Caki2 (cell line): Measurements from ENCODE around the gene PIK3C2G. TPM values are rescaled to one million over a fixed set of nuclear protein-coding genes. Genes with fewer than 3 reads are reported as not detected.

Source experiments
- DNase-seq: peaks from one replicate; pipeline ENCODE4 v3.0.0-alpha.2; 2015; ENCODE audit warnings: low read depth
- in situ Hi-C: cut with HindIII; loops from 2 replicates; pipeline ENCODE4 v1.10.0; 2016; ENCODE audit warnings: low sequenced_read_pairs, low pct_unique_long_range_greater_than_20kb, mixed read lengths
- total RNA-seq: library from RNA; depleted of rRNA; stranded (reverse); fragments of >200 nt; shearing (Covaris generic); gene quantifications from 2 replicates; pipeline ENCODE4 v1.2.3, GENCODE V29; 2014; ENCODE audit warnings: low replicate concordance

The PIK3C2G gene
- total RNA-seq, 1 experiment from 2014 or later = not detected

- in situ Hi-C loops = no loop called here
- no peak for DNase-seq
Measured at GRCh38 chr12:18567787-18568186, 306.5 kb downstream of the PIK3C2G start.

DNA sequence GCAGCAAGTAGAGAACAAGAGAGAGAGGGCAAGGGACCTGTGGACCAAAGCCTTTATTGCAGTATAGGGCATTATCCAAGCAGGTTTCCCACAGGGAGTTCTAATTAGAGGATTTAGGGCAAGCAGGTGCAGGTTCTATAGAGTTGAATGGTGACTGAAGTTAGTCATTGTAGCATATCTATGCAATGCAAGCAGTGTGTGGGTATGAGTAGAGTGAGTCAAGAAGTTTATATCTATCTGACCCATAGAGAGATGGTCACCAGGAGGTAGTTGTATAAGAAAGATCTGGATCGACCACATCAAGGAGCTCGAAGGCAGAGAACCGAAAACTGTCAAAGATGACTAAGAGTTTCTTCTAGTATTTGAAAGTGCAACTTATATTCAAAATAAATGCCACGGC, 309.2 kb downstream of the PIK3C2G start:
- in situ Hi-C loops = no loop called here
- no peak for DNase-seq

GRCh38 chr12:18576104-18576626, 314.8 kb downstream of the PIK3C2G start:
- in situ Hi-C loops = no loop called here
- peak; percentile 8 for DNase-seq

DNA sequence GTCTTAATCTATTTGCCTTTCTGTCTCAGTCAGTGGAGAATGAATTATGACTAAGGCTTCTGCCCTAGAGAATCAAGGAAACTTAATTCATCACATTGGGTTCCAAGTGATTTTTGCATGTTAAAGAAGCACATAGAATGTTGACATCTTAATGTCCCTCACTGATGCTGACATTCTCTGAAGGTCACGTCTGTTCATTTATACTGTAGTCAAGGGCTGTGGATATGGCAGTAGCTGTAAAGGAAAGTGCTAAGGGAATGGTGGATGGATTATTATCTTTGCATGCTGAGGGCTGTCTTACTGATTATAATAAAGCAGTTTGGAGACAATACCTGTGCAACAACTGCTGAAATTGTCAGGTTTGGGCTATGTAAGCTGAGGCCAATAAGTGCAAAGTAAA, 315.3 kb downstream of the PIK3C2G start:
- no peak for DNase-seq
- in situ Hi-C loops = no loop called here

- no peak for DNase-seq
- in situ Hi-C loops = no loop called here
Measured at GRCh38 chr12:18578191-18578590, 316.9 kb downstream of the PIK3C2G start.

DNA sequence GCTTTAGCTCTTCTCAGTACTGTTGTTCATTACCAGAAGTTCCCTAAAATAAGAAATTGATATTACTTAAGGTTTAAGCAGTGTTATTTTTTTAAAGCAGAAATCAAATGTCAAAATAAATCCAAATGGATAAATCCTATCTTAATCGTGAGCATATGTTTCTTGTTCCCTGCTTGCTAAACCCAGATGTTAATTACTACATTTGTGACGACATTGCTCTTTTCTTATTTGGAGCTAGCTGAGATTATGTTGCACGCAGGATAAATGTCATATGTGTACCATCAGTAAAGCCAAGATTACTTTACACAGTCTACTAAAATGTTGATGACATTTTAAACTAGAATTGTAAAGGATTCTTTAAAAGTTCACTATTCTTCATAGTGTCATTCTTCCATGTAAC, 319.0 kb downstream of the PIK3C2G start:
- in situ Hi-C loops = no loop called here
- no peak for DNase-seq

DNA sequence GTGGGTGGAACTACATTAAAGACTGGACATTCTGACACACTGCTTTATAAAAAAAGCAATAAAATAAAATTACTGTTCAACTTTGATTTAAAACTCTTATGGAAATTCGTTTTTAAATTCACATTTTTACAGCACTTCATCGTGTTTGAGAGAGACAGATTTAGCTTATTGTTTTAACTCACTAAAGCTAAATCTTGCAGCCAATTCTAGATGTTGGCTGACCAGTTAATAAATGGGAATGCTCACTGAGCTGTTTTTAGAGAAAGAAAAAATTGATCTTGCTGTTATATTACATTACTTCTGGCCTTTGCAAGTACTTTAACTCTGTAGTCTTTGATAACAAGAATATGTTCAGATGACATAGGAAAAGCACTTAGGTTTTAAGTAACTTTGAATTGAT, 319.4 kb downstream of the PIK3C2G start:
- DNase-seq = no peak
- in situ Hi-C loops = no loop called here

DNA sequence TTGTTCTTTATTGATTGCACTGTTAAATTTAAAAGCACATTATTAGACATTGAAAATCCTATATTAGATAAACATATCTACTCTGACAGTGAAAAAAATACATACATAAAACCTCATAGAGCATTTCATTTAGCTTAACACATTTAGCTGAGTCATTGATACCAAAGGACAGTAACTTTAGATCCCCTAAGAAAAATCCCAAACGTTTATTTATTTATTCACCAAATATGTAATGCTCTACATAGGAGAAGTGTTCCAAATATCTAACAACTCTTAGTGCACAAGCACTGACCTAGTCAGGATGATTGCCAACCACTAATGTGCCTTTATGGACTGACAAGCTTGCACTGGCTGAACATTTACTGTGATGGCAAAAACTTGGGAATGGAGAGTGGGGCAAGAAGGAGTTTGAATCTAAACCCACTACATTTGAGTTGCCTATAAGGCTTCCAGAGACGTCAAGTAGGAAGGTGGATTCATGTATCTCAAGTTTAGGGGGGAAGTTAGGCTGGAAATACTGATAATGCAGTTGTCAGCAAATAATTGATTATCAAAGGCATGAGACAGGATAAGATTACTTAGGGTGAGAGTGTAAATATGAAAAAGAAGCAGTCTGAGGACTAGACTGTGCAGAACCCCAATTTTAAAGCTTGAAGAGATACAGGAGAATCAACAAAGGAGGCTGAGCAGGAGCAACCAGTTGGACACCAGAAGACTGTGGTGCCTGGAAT, 320.1 kb downstream of the PIK3C2G start:
- in situ Hi-C loops = no loop called here
- DNase-seq = no peak

GRCh38 chr12:18583655-18584054, 322.3 kb downstream of the PIK3C2G start:
- in situ Hi-C loops = no loop called here
- no peak for DNase-seq

DNA sequence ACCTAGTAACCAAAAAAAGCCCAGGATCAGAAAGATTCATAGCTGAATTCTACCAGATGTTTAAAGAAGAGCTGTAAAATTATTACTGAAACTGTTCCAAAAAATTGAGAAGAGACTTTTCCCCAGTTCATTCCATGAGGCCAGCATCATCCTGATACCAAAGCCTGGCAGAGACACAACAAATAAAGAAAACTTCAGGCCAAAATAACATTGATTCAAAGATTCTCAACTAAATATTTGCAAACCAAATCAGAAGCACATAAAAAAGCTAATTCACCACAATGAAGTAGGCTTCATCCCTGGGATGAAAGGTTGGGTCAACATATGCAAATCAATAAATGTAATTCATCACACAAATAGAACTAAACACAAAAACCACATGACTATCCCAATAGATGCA, 325.3 kb downstream of the PIK3C2G start:
- no peak for DNase-seq
- in situ Hi-C loops = no loop called here

DNA sequence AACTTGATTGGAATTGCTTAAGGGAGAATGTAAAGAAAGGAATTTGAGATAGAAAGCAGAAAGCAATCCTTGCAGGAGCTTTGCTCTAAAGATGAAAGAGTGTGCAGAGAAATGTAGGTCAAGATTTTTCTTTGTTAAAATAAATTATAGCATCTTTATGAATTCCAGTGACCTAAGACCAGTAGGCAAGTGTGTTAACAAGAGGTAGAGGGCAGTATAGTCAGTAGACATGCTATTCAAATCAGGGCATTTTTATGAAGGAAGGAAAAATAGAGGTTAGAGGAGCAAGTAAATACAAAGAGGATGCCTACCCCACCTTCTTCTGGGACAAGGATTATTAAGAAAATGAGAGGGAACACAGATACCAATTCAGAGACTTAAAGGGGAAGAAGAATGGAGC, 328.0 kb downstream of the PIK3C2G start:
- in situ Hi-C loops = no loop called here
- DNase-seq = no peak

DNA sequence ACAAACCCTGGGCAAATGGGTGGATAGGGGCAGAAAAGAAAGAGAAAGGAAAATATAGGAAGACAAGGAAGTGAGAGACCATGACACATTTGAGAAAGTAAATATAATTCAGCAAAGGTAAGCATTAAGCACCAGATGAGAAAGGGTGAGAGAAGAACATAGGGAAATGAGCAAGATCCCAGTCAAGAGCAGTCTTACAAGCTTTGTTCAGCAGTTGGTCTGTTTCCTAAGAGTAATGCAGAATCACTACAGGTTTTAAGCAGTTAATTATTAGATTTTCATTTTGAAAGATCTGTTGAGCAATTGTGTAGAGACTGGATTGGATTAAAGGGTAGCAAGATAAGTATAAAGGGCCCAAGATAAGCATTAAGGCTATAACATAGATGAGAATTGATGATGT, 330.2 kb downstream of the PIK3C2G start:
- in situ Hi-C loops = no loop called here
- no peak for DNase-seq

DNA sequence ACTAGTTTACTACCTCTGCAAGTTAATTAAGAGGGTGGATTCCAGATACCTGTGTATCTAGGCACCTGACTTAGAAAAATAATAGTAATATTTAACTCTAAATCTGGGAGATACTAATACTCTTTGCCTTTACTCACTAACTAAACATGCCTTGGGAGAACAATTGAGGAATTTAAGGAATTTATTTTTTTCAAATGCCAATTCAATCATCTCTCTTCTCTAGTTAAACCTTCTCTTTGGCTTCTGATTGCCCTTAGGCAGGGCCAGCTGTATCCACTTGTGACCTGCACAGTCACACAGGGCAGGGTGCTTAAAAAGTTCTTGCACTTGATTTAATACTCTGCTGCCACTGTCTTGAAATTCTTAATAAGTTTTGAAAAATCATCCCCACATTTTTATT, 334.1 kb downstream of the PIK3C2G start:
- DNase-seq = peak; percentile 90
- in situ Hi-C loops = no loop called here

DNA sequence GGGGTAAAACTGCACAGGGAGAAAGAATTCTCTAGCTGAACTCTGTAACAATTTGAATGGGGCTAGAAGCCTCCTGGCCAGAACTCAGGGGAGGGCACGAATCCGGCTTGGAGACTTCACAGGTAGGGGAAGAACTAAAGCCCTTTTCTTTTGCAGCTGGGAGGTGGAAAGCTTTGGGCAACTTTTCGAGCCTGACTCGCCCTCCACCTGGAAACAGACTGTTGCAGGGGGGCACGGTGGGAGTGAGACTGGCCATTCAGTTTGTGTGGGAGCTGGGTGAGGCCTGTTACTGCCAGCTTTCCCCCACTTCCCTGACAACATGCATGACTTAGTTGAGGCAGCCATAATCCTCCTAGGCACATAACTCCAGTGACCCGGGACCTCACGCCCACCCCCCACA, 340.6 kb downstream of the PIK3C2G start:
- in situ Hi-C loops = no loop called here
- DNase-seq = no peak

DNA sequence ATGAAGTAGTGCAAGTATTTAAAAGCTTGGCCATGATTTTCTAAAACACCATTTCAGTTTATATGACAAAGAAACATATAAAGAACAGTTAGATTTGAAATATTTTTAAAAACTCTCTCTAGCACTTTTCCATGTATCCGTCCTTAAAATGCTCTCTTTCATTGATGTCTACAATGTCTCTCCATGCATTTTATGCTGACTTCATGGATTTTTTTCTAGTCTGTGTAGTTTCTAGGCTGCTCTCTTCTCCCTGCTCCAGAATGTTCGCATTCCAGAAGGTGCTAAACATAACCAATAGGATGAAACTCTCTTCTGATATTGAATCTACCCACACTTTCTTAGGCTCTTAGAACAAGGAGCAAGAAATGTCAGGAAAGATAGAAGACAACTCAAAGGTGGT, 351.7 kb downstream of the PIK3C2G start:
- DNase-seq = no peak
- in situ Hi-C loops = no loop called here

DNA sequence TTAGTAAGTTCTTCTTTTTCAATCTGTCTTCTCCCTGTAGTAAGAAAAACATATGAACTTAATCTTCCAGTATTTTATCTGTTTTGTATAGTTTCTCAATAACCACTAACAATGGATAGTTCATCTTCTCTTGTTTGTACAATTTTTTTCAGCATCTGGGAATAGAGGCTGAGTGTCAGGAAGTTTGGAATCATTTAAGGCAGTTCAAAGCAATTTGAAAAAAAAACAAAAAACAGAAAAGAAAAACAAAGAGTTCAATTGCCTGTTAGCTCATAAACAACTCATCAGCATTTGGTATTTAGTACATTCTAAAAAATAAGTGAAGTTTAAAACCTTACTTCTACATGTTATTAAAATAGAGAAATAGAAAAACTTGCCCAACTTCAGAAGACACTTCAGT, 359.7 kb downstream of the PIK3C2G start:
- in situ Hi-C loops = no loop called here
- no peak for DNase-seq

- no peak for DNase-seq
- in situ Hi-C loops = no loop called here
Measured at GRCh38 chr12:18629445-18629844, 368.1 kb downstream of the PIK3C2G start.

GRCh38 chr12:18629916-18630315, 368.6 kb downstream of the PIK3C2G start:
- DNase-seq = peak; percentile 37
- in situ Hi-C loops = no loop called here

DNA sequence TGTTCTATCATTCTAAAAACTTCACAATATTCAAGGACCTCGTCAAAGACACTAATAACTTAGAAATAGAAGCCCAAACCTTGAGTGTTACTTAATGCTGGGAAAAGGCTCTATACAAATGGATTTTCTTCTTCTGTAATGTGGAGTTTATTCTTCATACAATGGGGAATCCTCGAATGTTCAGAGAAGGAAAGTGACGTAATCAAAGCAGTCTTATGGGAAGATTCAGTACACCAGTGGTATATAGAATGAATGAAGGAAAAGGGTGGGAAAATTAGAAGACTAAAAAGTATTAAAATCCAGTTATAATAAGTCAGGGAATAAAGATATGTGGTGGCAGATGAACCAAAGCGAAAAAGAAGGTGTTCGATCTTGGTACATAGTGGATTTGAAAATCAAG, 370.0 kb downstream of the PIK3C2G start:
- in situ Hi-C loops = no loop called here
- DNase-seq = no peak

GRCh38 chr12:18632848-18633247, 371.5 kb downstream of the PIK3C2G start:
- in situ Hi-C loops = no loop called here
- no peak for DNase-seq
